ENCODE measurements around the gene NKX6-2. TPM values are rescaled to one million over a fixed set of nuclear protein-coding genes. Genes with fewer than 3 reads are reported as not detected.

NKX6-2 gene
- total RNA-seq, 2 experiments from 2014 or later: not detected

DNA sequence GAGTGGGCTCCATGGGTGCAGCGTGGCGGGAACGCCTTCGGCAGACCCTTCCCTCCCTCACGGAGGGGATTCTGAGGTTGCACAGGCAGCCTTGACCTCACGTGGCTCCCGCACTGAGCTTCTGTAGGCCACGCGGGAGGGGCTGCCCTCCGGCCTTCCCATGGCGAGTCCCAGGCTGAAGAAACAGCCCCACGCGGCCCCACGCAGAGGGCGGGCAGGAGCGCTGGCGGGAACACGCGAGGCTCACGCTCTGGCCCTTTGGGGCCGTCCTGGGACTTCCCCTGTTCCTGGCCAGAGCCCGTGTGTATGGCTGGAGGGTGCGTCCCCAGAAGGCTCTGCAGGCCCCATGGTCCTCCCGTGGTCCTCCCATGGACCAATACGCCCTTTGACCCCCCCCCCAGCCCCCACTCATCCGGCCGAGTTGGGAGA is 21.7 kb upstream of the NKX6-2 start:
- Mint-ChIP-seq H3K36me3 (ENCODE audit: low read depth) (no peaks in the 10 kb centered on the region), H3K4me3 (no peak overlapping the region), H3K9me3 (no peaks in the 10 kb centered on the region), H3K4me1 (ENCODE audit: low read depth) (no peaks in the 10 kb centered on the region), H3K27ac (no peak overlapping the region), H3K27me3 (no peaks in the 10 kb centered on the region)
- no peak for ATAC-seq (ENCODE audit: poor library complexity)
- Histone ChIP-seq H3K9me3 (ENCODE audit: control insufficient read depth in 1 of 2, insufficient read depth in 1 of 2, low read length in 2 of 2) (peaks cover 0 to 13% of the 10 kb centered on the region in 2 experiments), H3K4me3 (ENCODE audit: low read length) (no peak overlapping the region), H3K27ac (ENCODE audit: low read depth in 1 of 2, low read length in 2 of 2) (no peak overlapping the region), H3K27me3 (ENCODE audit: control insufficient read depth in 1 of 2, insufficient read depth in 2 of 2, low read length in 2 of 2) (no peaks in the 10 kb centered on the region), H3K36me3 (ENCODE audit: insufficient read depth, low read length) (no peaks in the 10 kb centered on the region), H3K4me1 (ENCODE audit: insufficient read depth, low read length) (no peaks in the 10 kb centered on the region)
- POLR2A ChIA-PET: no interaction called here
- intact Hi-C loops (cut with DNase I, micrococcal nuclease): no loop called here
- DNase-seq: no peak
- CTCF ChIA-PET: no interaction called here
- TF ChIP-seq, protein P1, sequence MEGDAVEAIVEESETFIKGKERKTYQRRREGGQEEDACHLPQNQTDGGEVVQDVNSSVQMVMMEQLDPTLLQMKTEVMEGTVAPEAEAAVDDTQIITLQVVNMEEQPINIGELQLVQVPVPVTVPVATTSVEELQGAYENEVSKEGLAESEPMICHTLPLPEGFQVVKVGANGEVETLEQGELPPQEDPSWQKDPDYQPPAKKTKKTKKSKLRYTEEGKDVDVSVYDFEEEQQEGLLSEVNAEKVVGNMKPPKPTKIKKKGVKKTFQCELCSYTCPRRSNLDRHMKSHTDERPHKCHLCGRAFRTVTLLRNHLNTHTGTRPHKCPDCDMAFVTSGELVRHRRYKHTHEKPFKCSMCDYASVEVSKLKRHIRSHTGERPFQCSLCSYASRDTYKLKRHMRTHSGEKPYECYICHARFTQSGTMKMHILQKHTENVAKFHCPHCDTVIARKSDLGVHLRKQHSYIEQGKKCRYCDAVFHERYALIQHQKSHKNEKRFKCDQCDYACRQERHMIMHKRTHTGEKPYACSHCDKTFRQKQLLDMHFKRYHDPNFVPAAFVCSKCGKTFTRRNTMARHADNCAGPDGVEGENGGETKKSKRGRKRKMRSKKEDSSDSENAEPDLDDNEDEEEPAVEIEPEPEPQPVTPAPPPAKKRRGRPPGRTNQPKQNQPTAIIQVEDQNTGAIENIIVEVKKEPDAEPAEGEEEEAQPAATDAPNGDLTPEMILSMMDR (IDR thresholded peaks at IDR 0.05): no peak

DNA sequence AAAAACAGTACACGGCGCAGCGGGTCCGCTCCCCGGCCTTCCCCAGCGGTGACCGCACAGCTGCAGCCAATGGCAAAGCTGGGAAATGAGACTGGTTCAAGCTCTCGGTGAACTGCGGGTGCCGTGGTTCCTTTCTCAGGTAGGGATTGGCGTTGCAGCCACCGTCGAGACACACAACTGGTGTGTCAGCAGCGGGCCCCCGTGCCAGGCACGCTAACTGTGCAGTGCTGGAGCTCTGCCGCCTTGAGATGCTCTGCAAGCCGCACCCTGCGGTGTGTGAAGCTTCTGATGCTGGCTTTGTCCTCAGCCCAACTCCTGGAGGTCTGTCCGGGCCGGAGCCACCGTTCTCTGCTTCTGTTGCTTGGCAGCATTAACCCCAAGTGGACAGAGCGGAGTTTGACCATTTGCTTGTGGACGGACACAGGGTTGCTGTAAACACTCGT is 20.6 kb upstream of the NKX6-2 start:
- CTCF ChIA-PET: no interaction called here

DNA sequence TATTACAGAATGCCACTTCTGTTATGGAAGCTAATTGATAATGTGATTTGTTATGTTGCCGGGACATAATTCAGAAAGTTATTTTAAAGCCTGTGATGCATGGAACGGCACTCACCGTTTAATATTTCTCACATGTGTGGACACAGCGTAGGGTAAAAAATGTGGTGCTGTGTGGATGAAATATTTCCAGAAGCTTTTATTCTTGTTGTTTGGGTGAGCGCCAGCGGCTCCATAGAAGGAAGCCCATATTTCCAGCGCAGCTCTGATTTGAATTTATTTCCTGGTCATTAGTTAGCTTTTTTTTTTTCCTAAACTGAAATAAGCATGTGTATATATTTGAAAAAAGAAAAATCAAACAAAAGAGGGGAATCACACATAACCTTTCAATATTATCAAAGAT is 20.2 kb upstream of the NKX6-2 start:
- H3K4me1 ChIP-seq (ENCODE audit: insufficient read depth, low read length): no peaks in the 10 kb centered on the region
- ATAC-seq (ENCODE audit: poor library complexity): no peak
- H3K27me3 ChIP-seq (ENCODE audit: control insufficient read depth in 1 of 2, insufficient read depth in 2 of 2, low read length in 2 of 2): no peaks in the 10 kb centered on the region
- H3K27me3 Mint-ChIP-seq: no peaks in the 10 kb centered on the region
- no peak overlapping the region for H3K4me3 Mint-ChIP-seq
- no peak overlapping the region for H3K27ac ChIP-seq (ENCODE audit: low read depth in 1 of 2, low read length in 2 of 2)
- ChIA-PET CTCF (interaction anchor here (0.6 kb wide), 1 partner anchor 135 kb away, joined by 4 read pairs; no protein-coding TSS in a partner anchor), POLR2A (no interaction called here)
- no peaks in the 10 kb centered on the region for H3K9me3 Mint-ChIP-seq
- no peak overlapping the region for H3K4me3 ChIP-seq (ENCODE audit: low read length)
- no peaks in the 10 kb centered on the region for H3K4me1 Mint-ChIP-seq (ENCODE audit: low read depth)
- no peaks in the 10 kb centered on the region for H3K36me3 Mint-ChIP-seq (ENCODE audit: low read depth)
- DNase-seq: no peak
- intact Hi-C loops (cut with DNase I, micrococcal nuclease): no loop called here
- no peak overlapping the region for H3K27ac Mint-ChIP-seq
- peaks cover 0 to 24% of the 10 kb centered on the region in 2 experiments for H3K9me3 ChIP-seq (ENCODE audit: control insufficient read depth in 1 of 2, insufficient read depth in 1 of 2, low read length in 2 of 2)
- TF ChIP-seq, protein P1 (IDR thresholded peaks at IDR 0.05): no peak
- no peaks in the 10 kb centered on the region for H3K36me3 ChIP-seq (ENCODE audit: insufficient read depth, low read length)

More for the DNA sequence above, 20.6 kb upstream of the NKX6-2 start:
- Mint-ChIP-seq H3K27me3 (no peaks in the 10 kb centered on the region), H3K9me3 (no peaks in the 10 kb centered on the region), H3K4me3 (no peak overlapping the region), H3K27ac (no peak overlapping the region), H3K4me1 (ENCODE audit: low read depth) (no peaks in the 10 kb centered on the region), H3K36me3 (ENCODE audit: low read depth) (no peaks in the 10 kb centered on the region)
- no peaks in the 10 kb centered on the region for H3K36me3 ChIP-seq (ENCODE audit: insufficient read depth, low read length)
- DNase-seq: no peak
- H3K27ac ChIP-seq (ENCODE audit: low read depth in 1 of 2, low read length in 2 of 2): no peak overlapping the region
- no peaks in the 10 kb centered on the region for H3K4me1 ChIP-seq (ENCODE audit: insufficient read depth, low read length)
- intact Hi-C loops (cut with DNase I, micrococcal nuclease): no loop called here
- POLR2A ChIA-PET: no interaction called here
- H3K4me3 ChIP-seq (ENCODE audit: low read length): no peak overlapping the region
- ATAC-seq (ENCODE audit: poor library complexity): no peak
- peaks cover 0 to 23% of the 10 kb centered on the region in 2 experiments for H3K9me3 ChIP-seq (ENCODE audit: control insufficient read depth in 1 of 2, insufficient read depth in 1 of 2, low read length in 2 of 2)
- H3K27me3 ChIP-seq (ENCODE audit: control insufficient read depth in 1 of 2, insufficient read depth in 2 of 2, low read length in 2 of 2): no peaks in the 10 kb centered on the region
- TF ChIP-seq, protein P1 (IDR thresholded peaks at IDR 0.05): no peak
